ENCODE results near the gene CHMP6.
A peak's percentile ranks its signal among the peaks of the same experiment; 100 is the strongest.

CHMP6 gene

GRCh38 chr17:81032641-81033480, 41.2 kb downstream of the CHMP6 start:
- DNase-seq, result no peak

GRCh38 chr17:81033535-81034167, 42.0 kb downstream of the CHMP6 start:
- no peak for DNase-seq

DNA sequence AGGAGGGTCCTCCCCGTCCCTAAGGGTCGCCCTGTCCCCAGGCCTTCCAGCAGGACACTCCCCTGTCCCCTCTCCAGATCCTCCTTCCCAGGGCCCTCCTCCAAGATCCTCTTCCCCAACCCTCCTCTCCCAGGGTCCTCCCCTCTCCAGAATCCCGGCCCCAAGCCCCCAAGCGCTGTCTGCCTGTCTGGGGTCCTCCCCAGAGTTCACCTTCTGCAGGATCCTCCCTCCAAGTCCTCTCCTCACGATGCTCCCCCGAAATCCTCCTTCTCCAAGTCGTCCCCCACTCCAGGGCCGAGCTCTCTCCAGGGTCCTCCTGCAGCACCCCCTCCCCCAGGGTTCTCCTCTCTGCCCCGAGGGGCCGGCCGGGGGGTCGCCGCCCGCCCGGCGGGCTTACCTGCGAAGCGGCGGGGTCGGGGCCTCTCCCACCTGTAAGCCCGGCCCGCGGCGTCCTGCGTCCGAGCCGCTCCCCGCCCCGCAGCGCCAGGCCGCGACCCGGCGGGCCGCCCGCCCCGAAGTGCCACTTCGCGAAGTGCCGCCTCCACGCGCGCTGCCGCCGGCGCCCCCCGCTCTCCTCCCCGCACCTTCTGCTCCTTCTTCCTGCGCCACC, 42.6 kb downstream of the CHMP6 start:
- no peak for DNase-seq

GRCh38 chr17:81034779-81035520, 43.3 kb downstream of the CHMP6 start, which contains the start of gene BAIAP2:
Gene BAIAP2 (plus strand): TSS chr17:81035151. CDS start chr17:81035255, 104 bp downstream.
- peak; percentile 67 for DNase-seq

DNA sequence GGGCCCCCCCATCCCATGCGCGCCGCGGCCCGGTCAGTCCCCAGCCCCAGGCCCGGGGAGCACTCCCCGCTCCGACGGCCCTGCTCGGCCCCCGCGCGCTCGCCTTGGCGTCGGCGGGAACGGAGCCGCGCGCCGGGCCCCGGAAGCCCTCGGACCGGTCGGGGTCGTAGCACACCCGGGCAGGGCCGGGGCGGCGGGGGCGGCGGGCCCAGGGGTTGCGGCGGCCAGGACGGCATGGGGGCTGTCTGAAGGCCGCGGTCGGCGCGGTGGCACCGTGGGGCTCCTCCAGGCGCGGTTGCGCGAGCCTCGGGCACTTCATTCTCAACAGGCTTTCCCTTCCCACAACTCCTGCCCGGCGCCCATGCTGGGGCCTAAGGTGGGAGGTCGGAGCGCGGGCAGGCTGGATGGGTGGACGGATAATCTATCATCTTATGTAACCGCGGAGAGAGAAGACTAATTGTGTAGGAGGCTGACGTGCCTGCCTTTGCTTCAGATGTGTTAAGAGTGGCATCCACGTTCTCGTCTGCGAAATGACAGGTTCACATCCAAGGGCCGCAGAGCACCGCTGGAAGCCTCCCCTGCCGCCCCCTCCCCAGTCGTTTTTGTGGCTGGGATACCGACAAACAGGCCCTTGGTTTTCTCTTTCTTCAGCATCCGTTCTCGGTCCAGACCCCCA, 44.0 kb downstream of the CHMP6 start:
- DNase-seq, result no peak

DNA sequence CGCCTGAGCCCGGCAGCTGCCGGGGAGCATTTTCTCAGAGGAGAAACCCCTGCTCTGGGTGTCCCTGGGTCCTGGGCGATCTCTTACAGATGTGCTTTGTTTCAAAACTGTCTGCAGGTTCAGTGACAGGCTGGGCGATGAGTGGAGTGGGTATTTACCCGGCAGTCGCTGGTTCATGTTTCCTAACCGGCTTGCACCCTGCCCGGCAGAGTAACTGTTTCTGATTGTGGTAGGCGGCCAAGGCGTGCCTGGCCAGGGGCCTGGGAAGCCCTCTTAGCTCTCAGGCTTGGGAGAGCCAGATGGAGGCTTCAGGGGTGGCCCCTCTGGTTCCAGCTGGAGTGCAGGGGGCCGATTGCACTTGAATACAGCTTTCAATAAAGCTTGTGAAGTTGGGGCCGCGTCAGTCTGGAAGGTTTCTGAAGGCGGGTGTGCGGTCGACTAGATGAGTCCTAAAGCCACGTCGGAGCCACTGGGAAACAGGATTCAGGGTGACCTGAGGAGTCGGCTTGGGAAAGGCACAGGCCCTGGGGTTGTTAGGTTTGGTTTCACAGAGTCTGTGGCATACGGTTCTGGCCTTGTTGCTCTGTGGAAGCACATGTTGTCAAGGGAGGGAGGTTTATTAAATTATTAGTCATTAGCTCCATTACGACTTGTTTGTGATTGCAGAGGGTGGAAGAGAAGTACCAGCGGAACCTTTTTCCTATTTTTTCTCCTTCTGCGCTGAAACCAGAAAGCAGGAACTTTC, 44.7 kb downstream of the CHMP6 start:
- DNase-seq, result peak; percentile 8

- no peak for DNase-seq
Measured at GRCh38 chr17:81037026-81037797, 45.6 kb downstream of the CHMP6 start.

- DNase-seq, result no peak
Measured at GRCh38 chr17:81037798-81038733, 46.4 kb downstream of the CHMP6 start.

DNA sequence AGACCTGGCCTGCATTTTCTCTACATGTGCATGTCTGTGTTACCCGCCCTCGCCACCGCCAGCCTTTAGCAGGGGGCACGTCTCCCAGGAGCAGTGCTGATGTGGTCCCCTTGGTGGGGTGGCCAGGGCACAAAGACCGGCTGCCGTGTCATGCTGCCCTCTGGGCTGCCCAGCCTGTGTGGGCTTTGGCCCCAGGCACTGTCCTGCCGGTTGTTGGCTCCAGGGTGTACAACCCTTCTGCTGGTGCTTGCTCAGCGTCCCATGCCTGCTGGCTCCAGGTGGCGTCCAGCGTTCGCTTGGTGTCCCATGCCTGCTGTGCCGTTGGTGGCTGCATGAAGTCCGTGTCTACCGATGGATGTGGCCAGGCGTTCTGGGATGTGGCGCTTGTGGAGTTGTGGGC, 47.5 kb downstream of the CHMP6 start:
- no peak for DNase-seq

DNA sequence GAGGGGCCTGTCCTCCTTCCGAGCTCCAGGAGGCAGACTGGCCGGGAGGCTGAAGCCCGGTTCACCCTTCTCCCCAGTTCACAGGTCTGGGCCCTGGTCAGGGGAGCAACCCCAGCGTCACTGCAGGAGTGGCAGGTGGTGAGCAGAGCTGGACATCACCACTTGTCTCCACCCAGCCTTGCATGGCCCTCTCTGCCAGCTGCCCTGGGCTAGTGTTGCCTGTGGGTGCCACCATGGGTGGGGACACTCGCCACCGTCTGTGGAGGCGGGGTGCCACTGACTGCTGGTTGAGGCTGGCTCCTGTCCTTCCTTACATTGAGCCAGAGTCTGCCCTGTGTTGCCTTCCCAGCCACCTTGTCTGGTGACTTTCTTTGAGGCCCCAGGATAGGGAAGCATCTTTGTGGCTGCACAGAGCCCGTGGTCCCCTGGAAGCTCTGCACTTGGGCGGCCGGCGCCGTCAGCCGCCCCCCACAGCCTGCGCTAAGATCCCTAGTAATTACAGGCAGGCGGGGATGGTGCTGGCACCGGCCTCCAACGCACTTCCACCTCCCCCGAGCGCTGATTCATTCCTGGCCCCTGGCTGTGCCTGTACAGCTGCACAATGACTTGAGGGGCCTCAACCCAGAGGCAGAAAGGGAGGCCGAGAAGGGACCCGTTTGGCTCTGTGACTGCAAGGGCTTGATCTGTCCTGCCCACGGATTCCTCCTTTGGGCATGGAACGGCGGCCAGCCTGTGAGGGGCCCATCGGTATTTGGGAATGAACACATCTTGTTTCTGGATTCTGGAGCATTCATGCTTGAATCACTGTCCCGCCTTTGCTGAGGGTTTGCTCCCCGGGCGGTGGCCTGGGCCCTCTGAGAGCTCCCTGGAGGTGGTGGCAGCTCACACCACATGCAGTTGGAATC, 48.5 kb downstream of the CHMP6 start:
- DNase-seq, result no peak

DNA sequence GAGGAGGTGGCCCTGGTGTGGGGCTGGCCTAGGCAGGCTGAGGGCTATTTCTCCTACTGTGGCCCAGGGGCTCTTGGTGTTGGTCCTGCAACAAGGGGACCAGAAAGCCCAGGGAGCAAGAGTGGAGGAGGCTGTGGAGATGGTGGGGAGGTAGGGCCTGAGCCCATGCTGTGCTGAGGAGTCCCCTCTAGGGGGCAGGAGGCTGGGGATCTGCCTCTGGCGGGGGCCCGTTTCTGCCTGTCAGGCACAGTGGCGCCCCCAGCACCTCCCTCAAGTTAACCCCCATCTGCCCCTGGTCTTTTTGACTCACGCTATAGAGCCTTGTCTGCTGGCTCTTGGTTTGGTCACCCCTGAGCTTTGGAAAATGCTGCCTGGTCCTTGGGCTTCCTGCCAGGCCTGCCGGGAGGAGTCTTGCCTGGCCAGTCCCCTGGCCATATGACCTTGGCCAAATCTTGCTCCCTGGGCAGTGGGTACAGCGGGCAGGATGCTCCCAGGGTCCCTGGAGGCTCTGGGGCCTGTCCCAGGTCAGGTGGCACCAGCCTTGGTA, 49.2 kb downstream of the CHMP6 start:
- DNase-seq, result no peak

GRCh38 chr17:81042606-81043005, 51.0 kb downstream of the CHMP6 start:
- no peak for DNase-seq

DNA sequence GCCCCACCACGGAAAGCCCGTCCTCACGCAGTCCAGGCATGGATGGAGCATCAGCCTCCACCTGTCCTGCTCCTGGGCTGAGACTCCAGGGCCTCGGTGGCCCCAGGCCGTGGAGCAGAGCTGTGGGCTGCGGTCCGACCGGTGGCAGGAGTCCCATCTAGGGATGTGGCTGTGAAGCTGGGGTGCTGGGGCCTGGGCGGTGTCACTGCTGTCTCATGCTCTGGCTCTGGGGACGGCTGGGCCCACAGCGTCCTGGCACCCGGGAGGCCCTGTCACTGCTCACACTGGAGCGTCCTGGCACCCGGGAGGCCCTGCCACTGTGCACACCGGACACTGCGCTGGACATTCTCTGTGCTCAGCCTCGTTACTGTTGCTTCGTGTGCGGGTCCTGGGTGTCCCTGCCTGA, 51.7 kb downstream of the CHMP6 start:
- DNase-seq, result no peak

- DNase-seq, result no peak
Measured at GRCh38 chr17:81043725-81044427, 52.2 kb downstream of the CHMP6 start.

- DNase-seq, result no peak
Measured at GRCh38 chr17:81044428-81044763, 52.8 kb downstream of the CHMP6 start.

DNA sequence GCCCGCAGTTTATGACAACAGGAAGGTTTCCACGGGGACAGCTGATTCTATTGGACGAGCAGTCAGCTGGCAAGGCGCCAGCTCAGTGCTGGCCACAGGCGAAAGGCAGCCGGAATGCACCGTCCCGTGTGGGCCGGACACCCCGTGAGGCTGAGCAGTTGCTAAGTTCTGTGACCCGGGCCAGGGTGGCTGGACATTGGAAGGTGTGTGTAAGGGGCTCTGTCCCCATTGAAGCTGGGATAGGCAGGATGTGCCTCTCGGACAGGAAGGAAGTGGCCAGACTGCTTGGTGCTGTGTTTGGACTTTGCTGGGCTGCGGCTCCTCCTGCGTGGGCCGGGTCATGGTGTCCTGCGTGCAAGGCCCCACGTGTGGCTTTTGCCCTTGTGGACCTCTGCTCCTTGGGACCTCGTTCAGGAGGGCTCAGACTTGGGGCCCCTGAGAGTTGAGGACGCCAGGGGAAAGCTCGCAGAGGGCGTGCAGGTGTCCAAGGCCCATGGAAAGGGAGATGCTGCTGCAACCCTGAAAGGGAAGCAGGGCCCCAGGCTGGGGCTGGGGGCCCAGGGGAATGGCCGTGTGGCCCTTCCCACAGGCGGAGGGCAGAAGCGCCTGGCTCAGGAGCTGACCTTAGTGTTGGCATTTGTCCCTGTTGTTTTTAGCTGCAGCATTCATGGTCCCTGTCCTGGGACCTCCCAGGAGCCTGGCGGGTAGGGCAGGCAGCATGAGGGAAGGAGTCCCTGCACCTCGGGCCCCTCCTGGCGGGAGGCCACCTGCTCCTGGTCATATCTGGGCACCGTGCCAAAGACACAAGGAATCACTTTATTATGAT, 53.3 kb downstream of the CHMP6 start:
- peak; percentile 23 for DNase-seq

DNA sequence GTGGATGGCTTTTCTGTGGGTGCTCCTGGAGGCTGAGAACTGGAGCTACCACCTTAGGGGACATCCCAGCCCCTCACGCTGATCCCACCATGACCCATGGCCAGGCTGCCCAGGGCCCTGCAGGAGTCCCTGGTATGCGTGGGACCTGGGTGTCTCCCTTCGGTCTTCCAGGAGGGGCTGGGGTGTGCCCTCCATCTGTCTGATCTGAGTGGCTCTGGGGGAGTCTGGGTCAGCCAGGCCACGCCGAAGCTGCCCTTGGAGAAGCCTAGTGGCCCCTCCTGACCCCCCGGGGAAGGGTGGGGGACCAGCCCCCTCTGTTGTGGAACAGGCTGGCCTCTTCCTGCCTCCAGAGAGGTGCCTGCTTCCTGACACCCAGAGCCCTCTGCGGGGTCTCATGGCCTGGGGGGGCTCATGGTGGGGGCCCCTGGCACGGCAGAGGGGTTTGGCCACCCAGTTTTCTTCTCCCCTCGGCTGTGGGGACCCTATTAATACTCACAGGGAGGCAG, 54.0 kb downstream of the CHMP6 start:
- no peak for DNase-seq

All from DMS79 treated with DMSO at 0.1 percent for 48 hours (cell line).